ENCODE data around the gene SLAMF9.

The SLAMF9 gene

DNA sequence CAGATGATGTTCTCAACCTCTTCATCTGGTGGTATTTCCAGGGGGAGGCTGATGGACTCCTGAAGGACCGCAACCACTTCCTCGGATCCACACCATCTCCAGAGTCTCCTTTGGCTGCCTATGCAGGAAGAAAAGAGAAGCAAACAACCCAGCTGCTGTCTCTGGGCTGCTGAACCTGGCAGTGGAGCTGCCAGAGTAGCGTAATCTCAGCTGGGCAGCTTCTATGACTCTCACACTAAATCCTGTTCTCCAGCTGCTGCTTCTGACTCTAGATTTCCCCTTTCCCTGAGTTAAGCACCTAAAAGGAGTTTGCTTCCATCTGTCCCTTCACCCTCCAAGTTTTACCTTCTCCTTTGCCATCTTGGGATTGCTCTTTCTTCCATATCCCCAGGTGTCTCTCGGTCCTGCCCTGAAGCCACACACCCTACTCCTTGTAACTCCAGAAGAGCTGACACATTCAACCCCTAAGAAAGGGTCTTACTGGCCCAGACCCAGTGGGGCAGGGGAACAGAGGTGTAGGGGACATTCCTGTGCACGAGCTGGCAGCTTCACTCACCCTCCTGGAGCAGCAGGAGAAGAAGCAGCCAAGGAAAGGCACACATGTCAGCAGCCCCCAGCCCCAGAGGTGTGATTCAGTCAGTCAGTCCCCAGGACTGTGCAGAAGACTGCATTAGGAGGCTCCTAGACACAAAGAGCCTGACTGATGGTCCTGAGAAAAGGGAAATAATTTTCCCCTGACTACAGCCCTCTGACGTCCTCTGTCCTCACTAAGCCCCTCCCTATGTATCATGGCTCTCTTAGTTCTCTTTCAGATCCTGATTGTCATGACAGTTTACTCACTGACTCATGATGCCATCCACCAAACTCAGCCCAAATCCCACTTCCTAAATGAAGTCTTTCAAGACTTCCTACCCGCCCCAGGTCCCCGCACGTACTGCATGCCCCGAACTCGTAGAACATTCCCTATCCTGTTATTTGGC, at the start of gene SLAMF9:
Gene SLAMF9 (minus strand): TSS at position 702 of the 980 bp plus-strand sequence. CDS start 100 bp downstream, at position 602.
- DNase-seq = peak; percentile 93

- DNase-seq = no peak
These were observed 47.4 kb upstream of the SLAMF9 start for GRCh38 chr1:160001440-160001839.

DNA sequence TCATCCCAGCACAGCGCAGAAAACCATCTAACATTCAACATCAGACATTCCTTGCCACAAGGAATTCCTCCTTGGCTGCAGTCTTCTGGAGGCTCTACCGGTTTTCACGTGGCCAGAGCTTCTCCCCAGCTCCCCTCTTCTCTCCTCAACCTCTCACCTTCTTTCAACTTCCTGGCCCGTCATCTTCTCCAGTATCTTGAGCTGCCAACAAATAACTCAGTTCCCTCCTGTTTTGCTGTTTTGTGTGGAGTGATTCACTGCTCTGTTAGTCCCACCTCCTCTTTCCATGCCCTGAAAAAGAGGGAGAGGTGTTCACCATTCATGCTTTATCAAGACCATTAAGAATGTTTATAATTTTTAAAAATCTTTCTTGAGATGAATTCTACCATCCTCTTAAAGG, 45.2 kb upstream of the SLAMF9 start:
- no peak for DNase-seq

- no peak for DNase-seq
These were observed 42.6 kb upstream of the SLAMF9 start for GRCh38 chr1:159996653-159997052.

GRCh38 chr1:159994896-159995295, 40.9 kb upstream of the SLAMF9 start:
- no peak for DNase-seq

GRCh38 chr1:159993911-159994310, 39.9 kb upstream of the SLAMF9 start:
- DNase-seq = no peak

DNA sequence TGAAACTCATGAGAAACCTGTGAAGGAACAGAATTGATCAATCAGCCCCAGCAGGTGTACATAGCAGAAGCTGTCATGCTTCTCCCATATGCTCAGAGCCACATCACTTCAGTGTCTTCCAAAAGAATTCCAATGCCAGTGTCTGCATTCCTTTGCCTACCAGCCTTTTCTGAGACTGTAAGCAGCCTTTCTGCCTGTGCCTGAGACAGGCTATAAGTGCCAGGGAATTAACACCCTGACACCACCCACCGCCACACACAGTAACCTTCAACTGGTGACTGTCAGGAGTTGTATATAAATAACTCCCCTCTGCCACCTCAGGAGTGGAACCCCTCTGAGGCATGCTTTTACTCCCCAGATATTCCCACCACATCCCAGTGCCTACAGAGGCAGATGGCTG, 38.1 kb upstream of the SLAMF9 start:
- no peak for DNase-seq

- peak; percentile 63 for DNase-seq
These were observed 37.5 kb upstream of the SLAMF9 start for GRCh38 chr1:159991513-159991912.

- no peak for DNase-seq
These were observed 36.0 kb upstream of the SLAMF9 start for GRCh38 chr1:159990005-159990404.

GRCh38 chr1:159989581-159989980, 35.5 kb upstream of the SLAMF9 start:
- DNase-seq = no peak

DNA sequence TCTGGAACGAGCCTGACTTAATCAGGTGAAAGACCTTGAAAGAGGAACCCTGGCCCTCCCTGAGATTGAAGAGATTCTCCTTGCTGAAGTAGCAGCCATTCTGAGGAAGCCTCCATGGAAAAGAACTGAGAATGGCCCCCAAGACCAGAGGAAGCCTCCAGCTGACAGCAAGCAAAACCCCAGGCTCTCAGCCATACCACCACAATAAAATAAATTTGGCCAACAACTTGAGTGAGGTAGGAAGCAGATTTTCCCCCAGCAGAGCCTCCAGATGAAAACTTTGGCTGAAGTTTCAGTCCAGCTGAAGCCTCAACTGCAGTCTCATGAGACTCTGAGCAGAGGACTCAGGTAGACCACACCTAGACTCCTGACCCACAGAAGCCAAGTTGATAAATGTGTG, 34.0 kb upstream of the SLAMF9 start:
- no peak for DNase-seq

DNA sequence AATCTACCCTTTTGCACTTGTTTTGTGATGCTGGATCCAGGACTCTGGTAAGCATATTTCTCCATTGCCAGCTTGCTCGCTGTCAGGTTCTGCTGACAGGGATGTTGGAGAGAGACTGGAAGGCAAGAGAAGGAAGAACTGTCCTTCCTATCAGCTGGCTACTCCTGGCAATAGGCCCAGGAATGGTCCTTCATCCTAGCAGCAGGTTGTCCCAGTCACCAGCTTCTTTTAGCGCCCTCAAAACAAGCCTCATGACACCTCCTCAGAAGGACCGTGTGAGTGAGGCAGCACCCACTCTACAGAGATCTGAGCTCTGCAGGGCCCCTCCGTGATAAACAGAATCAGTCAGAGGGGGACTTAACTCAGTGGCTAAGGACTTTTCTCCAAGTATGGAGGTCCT, 33.1 kb upstream of the SLAMF9 start:
- DNase-seq = no peak

DNA sequence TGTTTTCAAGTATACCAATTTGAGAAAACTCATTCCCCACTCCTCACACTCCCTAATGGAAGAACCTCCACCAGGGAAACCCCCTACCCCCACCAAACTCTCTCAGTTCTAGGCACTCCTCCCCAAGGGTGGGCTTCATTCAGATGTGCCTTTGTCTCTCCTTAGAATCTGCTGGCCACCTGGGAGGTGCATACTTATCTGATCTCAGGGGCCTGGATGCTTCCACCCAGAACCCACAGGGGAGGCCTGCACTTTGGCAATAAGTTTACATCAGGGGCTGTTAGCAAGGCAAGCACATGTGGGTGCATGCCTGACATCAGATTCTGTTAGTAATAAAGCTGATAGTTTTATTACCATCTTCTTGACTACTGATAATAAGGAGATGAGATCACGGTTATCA, 32.5 kb upstream of the SLAMF9 start:
- DNase-seq = no peak

DNA sequence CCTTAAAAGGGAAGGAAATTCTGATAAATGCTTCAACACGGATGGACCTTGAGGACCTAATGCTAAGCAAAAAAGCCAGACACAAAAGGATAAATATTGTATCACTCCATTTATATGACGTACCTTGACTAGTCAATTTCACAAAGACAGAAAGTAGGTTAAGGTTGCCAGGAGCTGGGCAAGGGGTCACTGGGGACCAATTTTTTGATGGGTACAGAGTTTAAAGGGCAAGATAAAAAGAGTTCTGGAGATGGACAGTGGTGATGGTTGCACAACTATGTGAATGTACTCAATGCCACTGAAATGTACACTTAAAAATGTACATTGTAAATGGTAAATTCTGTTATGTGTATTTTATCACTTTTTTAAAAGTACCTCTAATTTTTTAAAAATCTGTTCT, 32.1 kb upstream of the SLAMF9 start:
- DNase-seq = no peak

DNA sequence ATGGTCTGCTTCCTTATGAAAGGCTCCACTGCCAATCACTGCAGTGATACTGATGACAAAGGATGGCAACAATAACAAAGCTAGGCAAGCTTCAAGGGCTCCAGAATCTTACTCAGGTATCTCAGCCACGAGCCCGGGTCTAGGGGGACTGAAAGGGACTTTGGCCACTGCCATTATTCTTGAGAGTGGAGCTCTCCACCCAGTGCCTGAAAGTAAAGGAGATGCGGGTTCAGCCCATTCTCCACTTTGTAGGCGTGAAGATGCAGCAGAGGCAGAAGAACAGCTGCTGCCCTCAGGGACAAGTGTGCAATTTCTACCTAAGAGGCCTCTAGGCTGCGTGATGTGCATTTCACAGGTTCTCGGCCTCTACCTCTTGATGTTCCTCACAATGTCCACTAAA, 31.4 kb upstream of the SLAMF9 start:
- DNase-seq = no peak

DNA sequence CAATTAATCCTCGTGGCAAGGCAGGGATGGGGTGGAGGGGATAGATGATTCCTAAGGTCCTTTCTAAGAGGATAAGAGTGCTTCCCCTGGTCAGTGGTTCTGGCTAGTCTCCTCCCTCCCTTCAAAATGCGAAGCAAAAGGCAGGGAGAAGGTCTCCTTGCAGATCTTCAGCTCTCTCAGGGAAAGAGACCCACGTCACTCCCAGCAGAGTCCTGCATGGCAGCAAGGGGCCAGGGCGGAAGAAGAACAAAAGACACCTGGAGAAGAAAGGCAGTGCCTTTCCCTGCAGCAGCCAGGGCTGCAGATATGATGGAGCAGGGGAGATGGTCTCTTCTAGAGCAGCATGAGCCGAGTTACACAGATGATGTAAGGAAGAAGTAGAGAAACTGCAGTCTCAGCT, 29.6 kb upstream of the SLAMF9 start:
- no peak for DNase-seq

- DNase-seq = no peak
These were observed 28.2 kb upstream of the SLAMF9 start for GRCh38 chr1:159982280-159982679.

DNA sequence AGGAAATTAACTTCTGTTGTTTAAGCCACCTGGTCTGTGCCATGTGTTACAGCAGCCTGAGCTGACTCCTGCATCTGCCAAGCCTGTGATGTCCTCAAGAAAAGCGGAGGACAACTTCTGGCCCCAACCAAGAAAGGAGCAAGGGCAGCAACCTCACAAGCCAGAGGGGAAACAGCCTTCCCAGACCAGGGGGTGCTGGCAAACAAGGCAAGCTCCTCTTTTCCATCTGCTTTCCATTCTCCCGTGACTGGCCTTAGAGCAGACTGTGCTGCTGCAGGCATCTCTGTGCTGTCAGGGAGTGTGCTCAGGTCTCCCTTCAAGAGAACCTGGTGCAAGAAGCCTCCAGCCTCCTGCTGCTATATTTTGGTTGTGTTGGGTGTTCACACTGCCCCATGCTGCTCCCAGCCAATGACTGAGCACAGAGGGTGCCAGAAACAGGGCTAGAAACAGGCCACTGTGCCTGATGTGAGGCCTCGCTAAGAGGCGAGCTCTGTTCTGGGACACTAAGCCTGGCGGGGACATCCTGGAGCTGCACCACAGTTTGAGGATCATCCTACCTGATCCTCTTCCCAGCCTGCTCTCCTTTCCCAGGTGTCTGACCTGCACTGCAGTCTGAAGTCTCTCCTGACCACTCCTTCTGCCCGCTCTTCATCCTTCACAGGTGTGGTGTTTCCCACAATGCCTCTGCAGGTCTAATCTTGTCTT, 27.5 kb upstream of the SLAMF9 start:
- DNase-seq = no peak

DNA sequence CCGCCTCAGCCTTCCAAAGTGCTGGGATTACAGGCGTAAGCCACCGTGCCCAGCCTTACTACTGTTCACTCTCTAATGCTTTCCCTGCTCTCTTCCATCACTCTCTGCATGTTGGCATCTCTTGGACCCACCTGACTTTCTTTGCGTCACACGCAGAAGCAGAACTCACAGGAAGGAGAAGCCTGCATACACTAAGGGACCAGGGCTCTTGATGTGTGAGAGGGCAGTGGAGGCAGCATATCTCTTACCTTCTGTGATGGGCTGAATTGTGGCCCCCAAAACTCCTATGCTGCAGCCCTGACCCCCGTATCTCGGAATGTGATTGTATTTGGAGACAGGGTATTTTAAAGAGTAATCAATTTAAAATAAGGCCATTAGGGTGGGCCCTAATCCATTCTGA, 26.7 kb upstream of the SLAMF9 start:
- DNase-seq = no peak

DNA sequence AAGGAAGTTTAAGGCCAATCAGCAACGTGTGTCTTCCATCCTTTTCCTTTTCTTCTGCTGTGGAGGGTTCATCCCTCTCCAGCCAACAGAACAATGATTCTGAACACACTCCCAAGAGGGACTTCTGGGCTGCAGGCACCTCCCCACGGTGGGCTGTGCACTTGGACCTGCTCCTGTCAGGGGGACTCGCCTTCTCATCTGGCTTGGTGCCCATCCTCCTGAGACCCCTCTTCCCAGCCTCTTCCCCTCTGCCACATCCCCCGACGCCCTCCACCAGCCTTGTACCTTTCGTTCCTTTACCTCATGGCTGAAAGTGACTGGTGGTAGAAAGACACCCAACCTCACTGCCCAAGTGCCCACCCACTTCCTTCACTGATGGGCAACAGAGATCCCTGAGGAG, 26.0 kb upstream of the SLAMF9 start:
- no peak for DNase-seq

GRCh38 chr1:159979257-159979656, 25.2 kb upstream of the SLAMF9 start:
- no peak for DNase-seq

DNA sequence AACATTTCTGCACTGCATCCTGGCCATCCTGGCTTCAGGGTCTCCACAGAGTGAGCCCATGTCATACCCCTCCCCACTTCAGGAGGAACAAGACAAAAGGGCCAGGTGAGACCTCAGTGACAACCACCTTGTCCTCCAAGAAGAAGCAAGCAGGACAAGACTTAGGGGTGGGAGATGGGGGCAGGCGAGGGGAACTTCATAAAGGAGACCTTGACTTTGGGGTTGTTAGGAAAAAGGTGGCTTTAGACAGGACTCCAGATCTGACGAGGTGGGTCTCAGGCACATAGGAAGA, 24.0 kb upstream of the SLAMF9 start:
- DNase-seq = no peak

GRCh38 chr1:159977364-159978106, 23.5 kb upstream of the SLAMF9 start:
- DNase-seq = no peak

Measured in inflammatory macrophage treated with lipopolysaccharide for 4 hours (primary cell).